Measurements from ENCODE around the gene RRP12.
"Not testable (repeated sequence)": the region's sequence is repeated elsewhere in the genome, so short reads cannot be mapped to it uniquely, and the experiment has no call there.

Gene RRP12

DNA sequence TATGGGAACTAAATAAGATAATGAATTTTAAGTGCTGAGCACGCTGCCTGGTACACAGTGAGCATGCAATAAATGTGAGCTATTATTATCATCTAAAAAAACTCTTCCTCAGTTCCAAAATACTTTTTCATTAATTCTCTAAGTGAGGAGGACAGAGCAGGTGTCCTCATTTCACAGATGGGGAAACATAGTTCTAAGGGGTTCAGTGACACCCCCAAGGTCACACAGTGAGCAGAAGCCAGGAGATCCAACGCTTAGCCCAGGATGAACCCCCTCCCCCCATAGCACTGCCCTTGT lies 6.8 kb upstream of the RRP12 start:
- DNase-seq (ENCODE audit: low spot score), result no peak

GRCh38 chr10:97407211-97407951 lies 6.2 kb upstream of the RRP12 start:
- peak; percentile 80 for DNase-seq (ENCODE audit: low spot score)

- DNase-seq (ENCODE audit: low spot score), result not testable (repeated sequence)
Measured at GRCh38 chr10:97406483-97406882, 5.3 kb upstream of the RRP12 start.

- peak; percentile 54 for DNase-seq (ENCODE audit: low spot score)
Measured at GRCh38 chr10:97406064-97406463, 4.9 kb upstream of the RRP12 start.

DNA sequence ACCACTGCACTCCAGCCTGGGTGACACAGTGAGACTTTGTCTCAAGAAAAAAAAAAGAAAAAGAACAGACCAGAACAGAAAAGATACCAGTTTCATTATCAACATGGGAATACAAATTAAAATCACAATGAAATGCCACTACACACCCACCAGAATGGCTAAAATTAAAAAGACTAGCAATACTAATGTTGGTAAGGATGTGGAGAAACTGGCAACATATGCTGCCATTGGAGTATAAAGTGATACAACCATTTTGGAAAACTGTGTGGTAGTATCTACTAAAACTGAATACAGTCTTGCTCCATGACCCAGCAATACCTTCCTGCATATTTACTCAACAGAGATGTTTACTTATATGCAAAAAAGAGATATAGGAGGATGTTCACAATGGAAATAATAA lies 2.9 kb upstream of the RRP12 start:
- DNase-seq (ENCODE audit: low spot score), result no peak

DNA sequence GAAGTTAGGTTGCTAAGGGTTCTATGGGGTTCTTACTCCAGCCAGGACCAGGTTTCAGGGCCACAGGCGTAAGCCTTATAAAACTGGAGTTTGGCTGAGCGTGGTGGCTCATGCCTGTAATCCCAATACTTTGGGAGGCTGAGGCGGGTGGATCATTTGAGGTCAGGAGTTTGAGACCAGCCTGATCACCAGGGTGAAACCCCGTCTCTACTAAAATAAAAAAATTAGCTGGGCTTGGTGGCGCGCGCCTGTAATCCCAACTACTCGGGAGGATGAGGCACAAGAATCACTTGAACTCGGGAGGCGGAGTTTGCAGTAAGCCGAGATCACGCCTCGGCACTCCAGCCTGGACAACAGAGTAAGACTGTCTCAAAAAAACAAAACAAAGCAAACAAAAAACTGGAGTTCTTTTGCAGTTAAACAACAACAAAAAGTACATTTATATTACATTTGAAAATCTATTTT lies 347 bp upstream of the RRP12 start:
- DNase-seq (ENCODE audit: low spot score), result no peak

DNA sequence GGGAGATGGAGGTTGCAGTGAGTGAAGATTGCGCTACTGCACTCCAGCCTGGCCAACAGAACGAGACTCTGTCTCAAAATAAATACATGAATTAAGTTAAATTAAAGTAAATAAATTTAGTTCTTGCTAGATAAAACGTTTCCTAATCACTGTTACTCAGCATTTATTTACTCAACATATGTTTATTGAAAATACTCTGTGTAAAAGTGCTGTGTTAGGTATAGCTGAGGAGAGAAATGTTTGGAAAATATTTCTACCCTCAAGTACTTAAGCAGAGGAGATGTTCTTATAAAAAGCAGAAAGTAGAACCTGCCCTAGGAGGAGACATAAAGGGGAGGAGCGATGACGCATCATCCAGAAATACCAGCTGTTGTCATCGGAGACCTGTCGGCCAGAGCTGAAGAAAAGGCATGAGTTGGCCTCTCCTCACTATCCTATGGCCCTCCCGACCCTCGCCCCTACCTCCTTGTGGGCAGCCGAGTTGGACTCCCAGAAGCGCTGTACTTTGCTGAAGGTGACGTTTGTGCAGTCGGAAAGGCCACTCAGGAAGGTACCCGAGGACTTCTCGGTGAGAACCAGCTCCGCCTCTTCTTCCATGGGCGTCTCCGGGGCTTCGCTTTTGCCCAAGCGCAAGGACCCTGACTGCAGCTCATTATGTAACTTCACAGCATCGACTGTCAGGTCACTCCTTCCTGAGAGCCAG lies 1.1 kb downstream of the RRP12 start:
- peak; percentile 27 for DNase-seq (ENCODE audit: low spot score)

DNA sequence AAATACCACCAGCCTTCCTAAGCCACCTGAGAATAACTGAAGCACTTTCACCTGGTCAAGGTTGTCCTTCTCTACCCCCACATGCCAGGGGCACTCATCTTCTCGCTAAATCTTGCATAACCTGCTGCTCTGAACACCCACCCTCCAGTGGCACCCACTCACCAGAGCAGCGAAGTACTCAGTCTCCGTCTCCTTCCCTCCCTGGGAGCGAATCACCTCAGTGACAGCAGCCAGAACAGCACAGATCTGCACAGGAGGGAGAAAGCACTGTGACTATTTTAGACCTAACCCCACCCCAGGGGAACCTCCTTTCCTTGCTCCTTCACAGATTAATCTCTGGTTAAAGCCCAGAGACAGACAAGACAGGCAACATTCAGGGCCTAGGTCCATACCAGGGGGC lies 5.1 kb downstream of the RRP12 start:
- no peak for DNase-seq (ENCODE audit: low spot score)

DNA sequence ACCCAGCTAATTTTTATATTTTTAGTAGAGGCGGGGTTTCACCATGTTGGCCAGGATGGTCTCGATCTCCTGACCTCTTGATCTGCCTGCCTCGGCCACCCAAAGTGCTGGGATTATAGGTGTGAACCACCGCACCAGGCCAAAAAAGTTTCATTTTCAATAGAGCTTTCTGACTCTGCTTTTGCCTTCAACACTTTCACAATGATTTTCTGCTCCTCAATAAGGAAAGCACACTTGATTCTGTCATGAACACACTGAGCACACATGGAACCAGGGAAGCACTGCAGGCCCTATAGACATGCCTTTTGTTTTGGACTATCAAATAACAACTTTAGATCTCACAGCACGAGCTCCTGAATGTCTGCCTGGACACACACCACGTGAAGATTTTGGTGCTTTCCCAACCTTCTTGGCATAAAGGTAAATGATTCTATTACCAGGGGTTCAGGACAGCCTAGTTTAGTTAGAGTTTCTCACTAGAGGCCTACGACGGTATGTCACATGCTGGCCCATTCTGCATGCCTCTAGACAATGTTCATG lies 8.0 kb downstream of the RRP12 start:
- DNase-seq (ENCODE audit: low spot score), result no peak

- DNase-seq (ENCODE audit: low spot score), result no peak
Measured at GRCh38 chr10:97390091-97390490, 11.0 kb downstream of the RRP12 start.

DNA sequence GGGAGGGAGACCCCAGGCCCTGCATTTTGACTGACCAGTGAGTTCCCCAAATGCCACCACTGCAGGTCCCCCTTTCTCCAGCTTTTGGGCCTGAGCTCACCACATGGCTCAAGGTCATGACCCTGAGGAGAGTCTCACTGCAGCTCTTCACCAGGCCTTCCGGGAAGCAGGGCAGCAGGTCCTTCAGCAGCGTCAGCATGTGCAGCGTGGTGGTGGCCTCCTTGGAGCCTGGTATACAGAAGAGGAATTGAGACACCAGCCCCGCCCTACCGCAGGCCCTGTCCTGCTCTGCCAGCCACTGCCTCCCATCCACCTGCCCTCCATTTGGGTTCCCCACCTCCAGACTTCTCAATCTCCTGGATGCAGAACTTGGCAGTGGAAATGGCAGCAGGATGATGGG lies 13.0 kb downstream of the RRP12 start:
- DNase-seq (ENCODE audit: low spot score), result no peak

- no peak for DNase-seq (ENCODE audit: low spot score)
Measured at GRCh38 chr10:97385565-97385964, 15.6 kb downstream of the RRP12 start.

DNA sequence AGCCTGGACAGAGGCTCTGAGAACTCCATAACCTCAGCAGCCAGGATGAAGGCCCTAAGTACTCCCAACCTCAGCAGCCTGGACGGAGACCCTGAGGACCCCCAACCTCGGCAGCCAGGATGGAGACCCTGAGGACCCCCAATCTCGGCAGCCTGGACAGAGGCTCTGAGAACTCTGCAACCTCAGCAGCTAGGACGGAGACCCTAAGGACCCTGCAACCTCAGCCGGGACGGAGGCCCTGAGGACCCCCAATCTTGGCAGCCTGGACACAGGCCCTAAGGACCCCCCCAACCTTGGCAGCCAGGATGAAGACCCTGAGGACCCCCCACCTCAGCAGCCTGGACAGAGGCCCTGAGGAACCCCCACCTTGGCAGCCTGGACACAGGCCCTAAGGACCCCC lies 16.5 kb downstream of the RRP12 start:
- no peak for DNase-seq (ENCODE audit: low spot score)

DNA sequence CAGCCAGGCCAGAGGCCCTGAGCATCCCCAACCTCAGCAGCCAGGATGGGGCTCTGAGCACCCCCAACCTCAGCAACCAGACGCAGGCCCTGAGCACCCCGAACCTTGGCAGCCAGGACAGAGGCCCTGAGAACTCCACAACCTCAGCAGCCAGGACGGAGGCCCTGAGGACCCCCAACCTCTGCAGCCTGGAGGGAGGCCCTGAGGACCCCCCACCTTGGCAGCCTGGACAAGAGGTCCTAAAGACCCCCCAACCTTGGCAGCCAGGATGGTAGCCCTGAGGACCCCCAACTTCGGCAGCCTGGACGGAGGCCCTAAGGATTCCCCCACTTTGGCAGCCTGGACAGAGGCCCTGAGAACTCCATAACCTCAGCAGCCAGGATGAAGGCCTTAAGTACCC lies 17.0 kb downstream of the RRP12 start:
- no peak for DNase-seq (ENCODE audit: low spot score)

DNA sequence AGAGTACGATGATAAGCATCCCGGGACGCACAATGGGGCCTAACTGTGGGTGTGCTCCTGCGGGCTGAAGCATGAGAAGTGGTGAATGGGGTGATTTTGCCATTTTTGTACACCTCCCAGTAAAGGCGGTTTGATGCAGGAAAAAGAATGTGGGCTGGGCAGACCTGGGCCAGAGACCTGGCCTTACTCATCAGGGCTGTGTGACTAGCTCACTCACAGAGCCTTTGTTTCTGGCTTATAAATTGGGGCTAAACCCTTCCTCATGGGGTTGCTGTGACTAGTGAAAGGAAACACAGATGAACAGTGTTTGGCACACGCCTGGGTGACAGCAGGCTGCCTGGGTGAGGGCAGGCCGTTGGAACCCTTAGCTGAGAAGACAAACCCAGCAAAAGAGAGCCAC lies 18.0 kb downstream of the RRP12 start:
- no peak for DNase-seq (ENCODE audit: low spot score)

DNA sequence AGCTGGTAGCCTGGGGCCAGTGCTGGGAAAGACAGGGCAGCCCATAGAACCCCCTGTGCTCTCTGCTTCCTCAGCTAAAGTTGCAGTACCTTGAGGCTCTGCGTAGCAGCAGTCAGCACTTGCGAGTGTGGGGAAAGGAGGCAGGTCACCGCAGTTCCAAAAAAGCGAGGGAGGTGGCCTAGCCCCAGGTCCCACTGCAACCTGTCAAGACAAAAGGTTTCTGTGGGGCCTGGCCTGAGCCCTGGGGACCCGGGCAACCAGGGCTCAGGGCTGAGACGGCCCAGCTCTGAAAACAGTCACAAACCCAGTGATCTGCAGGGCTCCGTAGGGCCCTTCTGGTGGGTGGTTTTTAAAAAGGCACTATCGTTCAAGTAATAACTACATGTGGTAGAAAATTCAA lies 19.5 kb downstream of the RRP12 start:
- no peak for DNase-seq (ENCODE audit: low spot score)

DNA sequence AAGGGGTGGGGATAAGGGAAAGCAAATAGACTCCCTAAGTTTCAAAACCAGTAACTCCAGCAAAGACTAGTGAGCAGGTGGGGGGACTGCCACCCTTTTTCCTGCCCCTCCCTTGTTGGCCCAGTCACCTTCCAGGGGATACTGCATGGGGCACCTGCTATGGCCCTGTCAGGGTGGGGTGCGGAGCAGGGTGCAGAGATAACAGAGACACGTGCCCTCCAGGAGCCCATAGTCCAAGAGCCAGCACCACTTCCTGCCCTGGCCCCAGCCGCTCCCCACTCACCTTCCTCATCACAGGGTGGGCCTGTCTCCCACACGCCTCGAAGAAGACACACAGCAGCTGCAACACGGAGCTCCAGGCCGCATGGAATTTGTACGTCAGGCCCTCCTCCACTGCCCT lies 20.6 kb downstream of the RRP12 start:
- DNase-seq (ENCODE audit: low spot score), result no peak

- no peak for DNase-seq (ENCODE audit: low spot score)
Measured at GRCh38 chr10:97378933-97379921, 21.9 kb downstream of the RRP12 start.

DNA sequence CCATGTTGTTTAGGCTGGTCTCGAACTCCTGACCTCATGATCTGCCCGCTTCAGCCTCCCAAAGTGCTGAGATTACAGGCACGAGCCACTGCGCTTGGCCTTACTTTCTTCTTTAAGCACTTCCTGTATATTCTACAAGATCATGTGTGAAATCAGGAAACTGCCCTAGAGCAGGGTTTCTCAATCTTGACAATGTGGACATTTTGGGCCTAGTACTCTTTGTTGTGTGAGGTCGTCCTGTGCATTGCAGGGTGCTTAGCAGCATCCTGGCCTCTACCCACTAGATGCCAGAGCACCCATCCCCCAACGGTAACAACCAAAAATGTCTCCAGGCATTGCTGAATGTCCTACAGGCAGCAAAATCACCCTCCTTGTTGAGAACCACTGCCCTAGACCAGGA lies 24.7 kb downstream of the RRP12 start:
- no peak for DNase-seq (ENCODE audit: low spot score)

DNA sequence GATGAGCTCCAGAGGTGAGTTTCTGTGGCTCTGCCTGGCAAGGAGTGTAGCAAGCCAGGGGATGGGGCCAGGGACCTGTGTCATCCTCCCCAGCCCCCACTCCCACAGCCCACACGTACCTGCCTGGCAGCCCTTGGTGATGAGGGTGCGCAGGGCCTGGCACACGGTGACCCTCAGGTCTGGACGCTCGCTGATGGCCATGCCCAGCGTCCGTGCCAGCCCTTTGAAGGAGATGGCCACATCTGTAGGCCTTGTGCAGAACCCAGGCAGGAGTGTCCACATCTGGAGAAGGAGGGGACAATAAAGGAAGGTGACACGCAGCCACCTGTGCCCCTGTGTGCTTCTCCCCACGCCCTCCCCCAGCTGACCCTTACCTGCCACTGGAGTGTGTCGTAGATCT lies 27.7 kb downstream of the RRP12 start:
- no peak for DNase-seq (ENCODE audit: low spot score)

DNA sequence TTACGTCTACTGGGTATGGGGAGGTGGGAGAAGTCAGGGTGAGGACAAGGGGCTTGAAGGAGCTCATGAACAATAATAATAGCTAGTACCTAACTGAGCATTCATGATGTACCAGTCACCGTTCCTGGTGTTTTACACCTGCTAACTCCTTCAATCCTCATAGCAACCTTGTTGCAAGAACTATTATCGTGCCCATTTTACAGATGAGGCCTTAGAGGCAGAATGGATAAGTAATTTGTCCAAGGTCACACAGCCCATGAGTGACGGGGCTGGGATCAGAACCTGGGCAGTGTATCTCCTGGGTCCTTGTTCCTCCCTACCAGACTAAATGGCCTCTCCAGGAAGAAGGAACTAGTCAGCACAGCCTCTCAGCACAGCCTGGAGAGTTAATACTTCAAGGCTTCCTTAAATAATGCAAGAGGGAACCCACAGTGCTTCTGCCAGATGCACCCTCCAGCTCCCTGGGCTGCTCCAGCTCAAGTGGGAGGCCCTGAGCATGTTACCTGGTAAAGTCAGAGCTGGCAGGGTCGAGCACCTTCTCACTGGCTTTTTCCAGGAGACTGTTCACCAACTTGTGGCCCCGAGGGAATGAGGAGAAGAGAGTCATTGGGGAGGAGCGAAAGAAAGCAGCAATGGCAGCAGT lies 28.8 kb downstream of the RRP12 start:
- DNase-seq (ENCODE audit: low spot score), result no peak

GRCh38 chr10:97371696-97372095 lies 29.4 kb downstream of the RRP12 start:
- DNase-seq (ENCODE audit: low spot score), result no peak

All from pons (tissue), 1 donor.